ENCODE measurements around the gene DDX24. TPM values are rescaled to one million over a fixed set of nuclear protein-coding genes. Genes with fewer than 3 reads are reported as not detected.

Gene DDX24
- total RNA-seq, 1 donor from 2014 or later, result 163 TPM

- Histone ChIP-seq H3K27ac (no peak overlapping the region), H3K36me3 (no peaks in the 10 kb centered on the region), H3K9me3 (no peaks in the 10 kb centered on the region), H3K4me1 (no peaks in the 10 kb centered on the region), H3K27me3 (ENCODE audit: low read depth) (no peaks in the 10 kb centered on the region), H3K4me3 (no peak overlapping the region)
- ATAC-seq (no peak), DNase-seq (no peak)
- intact Hi-C loops (cut with DNase I), result no loop called here
- no peak for TF ChIP-seq CTCF (IDR thresholded peaks at IDR 0.05)
Measured at GRCh38 chr14:94020267-94020666, 60.7 kb downstream of the DDX24 start.

GRCh38 chr14:94019329-94019728 lies 61.7 kb downstream of the DDX24 start:
- intact Hi-C loops (cut with DNase I), result no loop called here
- no peaks in the 10 kb centered on the region for H3K9me3 ChIP-seq
- no peaks in the 10 kb centered on the region for H3K4me1 ChIP-seq
- H3K36me3 ChIP-seq, result no peaks in the 10 kb centered on the region
- no peak for TF ChIP-seq CTCF (IDR thresholded peaks at IDR 0.05)
- no peak overlapping the region for H3K4me3 ChIP-seq
- ATAC-seq, result no peak
- no peak for DNase-seq
- H3K27ac ChIP-seq, result no peak overlapping the region
- H3K27me3 ChIP-seq (ENCODE audit: low read depth), result no peaks in the 10 kb centered on the region

GRCh38 chr14:94018308-94018707 lies 62.7 kb downstream of the DDX24 start:
- Histone ChIP-seq H3K9me3 (no peaks in the 10 kb centered on the region), H3K4me3 (no peak overlapping the region), H3K4me1 (no peaks in the 10 kb centered on the region), H3K36me3 (no peaks in the 10 kb centered on the region), H3K27me3 (ENCODE audit: low read depth) (no peaks in the 10 kb centered on the region), H3K27ac (no peak overlapping the region)
- TF ChIP-seq CTCF (IDR thresholded peaks at IDR 0.05), result no peak
- ATAC-seq (no peak), DNase-seq (no peak)
- intact Hi-C loops (cut with DNase I), result no loop called here

- no peaks in the 10 kb centered on the region for H3K9me3 ChIP-seq
- H3K36me3 ChIP-seq, result no peaks in the 10 kb centered on the region
- ATAC-seq (no peak), DNase-seq (no peak)
- intact Hi-C loops (cut with DNase I), result no loop called here
- no peak overlapping the region for H3K4me3 ChIP-seq
- TF ChIP-seq CTCF (IDR thresholded peaks at IDR 0.05), result no peak
- no peak overlapping the region for H3K27ac ChIP-seq
- H3K27me3 ChIP-seq (ENCODE audit: low read depth), result no peaks in the 10 kb centered on the region
- H3K4me1 ChIP-seq, result no peaks in the 10 kb centered on the region
Measured at GRCh38 chr14:94016446-94016976, 64.5 kb downstream of the DDX24 start.

- peaks cover 4% of the 10 kb centered on the region for H3K27me3 ChIP-seq (ENCODE audit: low read depth)
- no peak overlapping the region for H3K27ac ChIP-seq
- H3K4me3 ChIP-seq, result no peak overlapping the region
- no peak for DNase-seq
- H3K9me3 ChIP-seq, result no peaks in the 10 kb centered on the region
- no peak for TF ChIP-seq CTCF (IDR thresholded peaks at IDR 0.05)
- no peak for ATAC-seq
- no peaks in the 10 kb centered on the region for H3K36me3 ChIP-seq
- no peaks in the 10 kb centered on the region for H3K4me1 ChIP-seq
- intact Hi-C loops (cut with DNase I), result no loop called here
Measured at GRCh38 chr14:94015223-94015622, 65.8 kb downstream of the DDX24 start.

- no peak for TF ChIP-seq CTCF (IDR thresholded peaks at IDR 0.05)
Measured at GRCh38 chr14:94014382-94014781, 66.6 kb downstream of the DDX24 start.

More at GRCh38 chr14:94014382-94014781, 66.6 kb downstream of the DDX24 start:
- intact Hi-C loops (cut with DNase I), result no loop called here
- H3K9me3 ChIP-seq, result no peaks in the 10 kb centered on the region
- peaks cover 4% of the 10 kb centered on the region for H3K27me3 ChIP-seq (ENCODE audit: low read depth)
- H3K27ac ChIP-seq, result no peak overlapping the region
- no peaks in the 10 kb centered on the region for H3K4me1 ChIP-seq
- no peak for DNase-seq
- no peaks in the 10 kb centered on the region for H3K36me3 ChIP-seq
- no peak for ATAC-seq
- no peak overlapping the region for H3K4me3 ChIP-seq
